ENCODE results near the gene ADRM1.

The ADRM1 gene

GRCh38 chr20:62326559-62326958 is 23.8 kb downstream of the ADRM1 start:
- no peak for TF ChIP-seq CTCF (IDR thresholded peaks at IDR 0.05; ENCODE audit: insufficient read depth, missing control alignments)
- FAIRE-seq: no peak

GRCh38 chr20:62326959-62327725 is 24.3 kb downstream of the ADRM1 start:
- TF ChIP-seq CTCF (IDR thresholded peaks at IDR 0.05; ENCODE audit: insufficient read depth, missing control alignments): no peak
- FAIRE-seq (no peak), DNase-seq (ENCODE audit: insufficient read length, low spot score) (no peak)

More at GRCh38 chr20:62326559-62326958, 23.8 kb downstream of the ADRM1 start:
- DNase-seq (ENCODE audit: insufficient read length, low spot score): no peak

- no peak for DNase-seq (ENCODE audit: insufficient read length, low spot score)
- no peak for TF ChIP-seq CTCF (IDR thresholded peaks at IDR 0.05; ENCODE audit: insufficient read depth, missing control alignments)
- no peak for FAIRE-seq
These were observed 25.1 kb downstream of the ADRM1 start for GRCh38 chr20:62327726-62328495.

GRCh38 chr20:62328684-62329388 is 26.0 kb downstream of the ADRM1 start:
- FAIRE-seq: no peak
- TF ChIP-seq CTCF (IDR thresholded peaks at IDR 0.05; ENCODE audit: insufficient read depth, missing control alignments): no peak
- no peak for DNase-seq (ENCODE audit: insufficient read length, low spot score)

GRCh38 chr20:62329389-62330377 is 26.9 kb downstream of the ADRM1 start:
- TF ChIP-seq CTCF (IDR thresholded peaks at IDR 0.05; ENCODE audit: insufficient read depth, missing control alignments): no peak

GRCh38 chr20:62330576-62331317 is 27.9 kb downstream of the ADRM1 start:
- FAIRE-seq (no peak), DNase-seq (ENCODE audit: insufficient read length, low spot score) (no peak)
- TF ChIP-seq CTCF (IDR thresholded peaks at IDR 0.05; ENCODE audit: insufficient read depth, missing control alignments): no peak

More at GRCh38 chr20:62329389-62330377, 26.9 kb downstream of the ADRM1 start:
- DNase-seq (ENCODE audit: insufficient read length, low spot score) (no peak), FAIRE-seq (no peak)

Measured in D721Med (cell line).